Measurements from ENCODE around the gene FMC1.
A peak's percentile ranks its signal among the peaks of the same experiment; 100 is the strongest.
"Not testable (repeated sequence)": the region's sequence is repeated elsewhere in the genome, so short reads cannot be mapped to it uniquely, and the experiment has no call there.

Gene FMC1

GRCh38 chr7:139355320-139355719 is 14.2 kb downstream of the FMC1 start:
- Histone ChIP-seq H3K4me1 (ENCODE audit: insufficient read depth, low read length, poor library complexity, severe bottlenecking) (peaks cover 4% of the 10 kb centered on the region), H3K79me2 (ENCODE audit: insufficient read depth, low read length) (peaks cover 15% of the 10 kb centered on the region), H4K20me1 (ENCODE audit: insufficient read depth, low read length, poor library complexity, severe bottlenecking) (no peaks in the 10 kb centered on the region), H3K9ac (ENCODE audit: low read depth, low read length, poor library complexity, severe bottlenecking) (no peak overlapping the region), H3K4me2 (ENCODE audit: low read depth, low read length, poor library complexity, severe bottlenecking) (no peak overlapping the region), H3F3A (ENCODE audit: low read depth) (peaks cover 7% of the 10 kb centered on the region), H2AFZ (ENCODE audit: low read length) (no peak overlapping the region), H3K9me3 (ENCODE audit: insufficient read depth, low read depth, low read length) (no peaks in the 10 kb centered on the region), H3K27me3 (ENCODE audit: insufficient read depth, low read length, poor library complexity, severe bottlenecking) (no peaks in the 10 kb centered on the region), H3K9me2 (replicated peaks; ENCODE audit: low read depth, low read length) (no peaks in the 10 kb centered on the region), H3K36me3 (ENCODE audit: insufficient read depth, low read length) (no peaks in the 10 kb centered on the region), H3K4me3 (ENCODE audit: low read length, poor library complexity, severe bottlenecking) (no peak overlapping the region)
- TF ChIP-seq CTCF (conservative IDR thresholded peaks at IDR 0.05; ENCODE audit: low read length) (no peak), EZH2phosphoT487 (IDR thresholded peaks at IDR 0.05; ENCODE audit: borderline replicate concordance) (no peak)

GRCh38 chr7:139357729-139358506 is 16.8 kb downstream of the FMC1 start:
- H3K36me3 ChIP-seq (ENCODE audit: insufficient read depth, low read length); H3F3A ChIP-seq (ENCODE audit: low read depth); H3K27me3 ChIP-seq (ENCODE audit: insufficient read depth, low read length, poor library complexity, severe bottlenecking); H3K9me3 ChIP-seq (ENCODE audit: insufficient read depth, low read depth, low read length); H3K9me2 ChIP-seq (replicated peaks; ENCODE audit: low read depth, low read length): not testable (repeated sequence)
- peaks cover 41% of the 10 kb centered on the region for H3K79me2 ChIP-seq (ENCODE audit: insufficient read depth, low read length)
- H4K20me1 ChIP-seq (ENCODE audit: insufficient read depth, low read length, poor library complexity, severe bottlenecking), result peaks cover 25% of the 10 kb centered on the region
- H3K4me1 ChIP-seq (ENCODE audit: insufficient read depth, low read length, poor library complexity, severe bottlenecking), result peaks cover 19% of the 10 kb centered on the region
- H3K4me3 ChIP-seq (ENCODE audit: low read length, poor library complexity, severe bottlenecking), result peak overlapping the region; percentile 79
- H3K9ac ChIP-seq (ENCODE audit: low read depth, low read length, poor library complexity, severe bottlenecking), result peak overlapping the region; percentile 99
- peak overlapping the region; percentile 61 for H3K4me2 ChIP-seq (ENCODE audit: low read depth, low read length, poor library complexity, severe bottlenecking)
- H2AFZ ChIP-seq (ENCODE audit: low read length), result peak overlapping the region; percentile 82; the same call in 1 of the 2 replicates

GRCh38 chr7:139358541-139359365 is 17.6 kb downstream of the FMC1 start:
- Histone ChIP-seq H3K27me3 (ENCODE audit: insufficient read depth, low read length, poor library complexity, severe bottlenecking) (no peaks in the 10 kb centered on the region), H2AFZ (ENCODE audit: low read length) (peak overlapping the region; percentile 82), H3K9me3 (ENCODE audit: insufficient read depth, low read depth, low read length) (no peaks in the 10 kb centered on the region), H3K4me1 (ENCODE audit: insufficient read depth, low read length, poor library complexity, severe bottlenecking) (peaks cover 22% of the 10 kb centered on the region), H3K4me2 (ENCODE audit: low read depth, low read length, poor library complexity, severe bottlenecking) (peak overlapping the region; percentile 61), H3K9ac (ENCODE audit: low read depth, low read length, poor library complexity, severe bottlenecking) (peak overlapping the region; percentile 99), H4K20me1 (ENCODE audit: insufficient read depth, low read length, poor library complexity, severe bottlenecking) (peaks cover 33% of the 10 kb centered on the region), H3K9me2 (replicated peaks; ENCODE audit: low read depth, low read length) (no peaks in the 10 kb centered on the region), H3K4me3 (ENCODE audit: low read length, poor library complexity, severe bottlenecking) (peak overlapping the region; percentile 79), H3K79me2 (ENCODE audit: insufficient read depth, low read length) (peaks cover 49% of the 10 kb centered on the region), H3K36me3 (ENCODE audit: insufficient read depth, low read length) (no peaks in the 10 kb centered on the region), H3F3A (ENCODE audit: low read depth) (peaks cover 7% of the 10 kb centered on the region)
- TF ChIP-seq EZH2phosphoT487 (IDR thresholded peaks at IDR 0.05; ENCODE audit: borderline replicate concordance), result no peak
- TF ChIP-seq CTCF (conservative IDR thresholded peaks at IDR 0.05; ENCODE audit: low read length), result no peak
